ENCODE measurements around the gene SDSL. TPM values are rescaled to one million over a fixed set of nuclear protein-coding genes. Genes with fewer than 3 reads are reported as not detected.

The SDSL gene
- total and polyA plus RNA-seq, 2 of the 13 experiments (the other 11 are each of a cell fraction or from before 2014, with no cell fraction given): 1.2 to 1.7 TPM

- TF ChIP-seq ZBTB14 (CRISPR knock-in tag; IDR thresholded peaks at IDR 0.05): no peak
- no peak for TF ChIP-seq HDAC6 (IDR thresholded peaks at IDR 0.05; ENCODE audit: low read depth, low read length)
- no peak for TF ChIP-seq GABPA (IDR thresholded peaks at IDR 0.05; ENCODE audit: low read depth, low read length)
- TF ChIP-seq GABPA (CRISPR knock-in tag; IDR thresholded peaks at IDR 0.05; ENCODE audit: low read depth): no peak
- no peak for TF ChIP-seq ZNF7 (CRISPR knock-in tag; IDR thresholded peaks at IDR 0.05)
- TF ChIP-seq SRSF4 (IDR thresholded peaks at IDR 0.05; ENCODE audit: low read depth, low read length, poor library complexity, severe bottlenecking): no peak
- TF ChIP-seq USF2 (IDR thresholded peaks at IDR 0.05; ENCODE audit: low read depth, low read length): no peak
- TF ChIP-seq USF2 (CRISPR knock-in tag; IDR thresholded peaks at IDR 0.05; ENCODE audit: borderline replicate concordance): no peak
- no peak for TF ChIP-seq GZF1 (CRISPR knock-in tag; IDR thresholded peaks at IDR 0.05)
- no peak for TF ChIP-seq SRSF9 (IDR thresholded peaks at IDR 0.05; ENCODE audit: borderline replicate concordance, insufficient read depth, low read depth, low read length, poor library complexity, severe bottlenecking)
- no peak for TF ChIP-seq HBP1 (CRISPR knock-in tag; IDR thresholded peaks at IDR 0.05; ENCODE audit: low read depth)
- no peak for TF ChIP-seq ZNF629 (CRISPR knock-in tag; conservative IDR thresholded peaks at IDR 0.05)
- TF ChIP-seq ZNF512 (CRISPR knock-in tag; IDR thresholded peaks at IDR 0.05): no peak
- no peak for TF ChIP-seq HMGXB4 (CRISPR knock-in tag; IDR thresholded peaks at IDR 0.05; ENCODE audit: borderline replicate concordance in 1 of 2, low read depth in 1 of 2)
- TF ChIP-seq ZNF816 (CRISPR knock-in tag; IDR thresholded peaks at IDR 0.05; ENCODE audit: borderline replicate concordance): no peak
- TF ChIP-seq ZBTB4 (CRISPR knock-in tag; IDR thresholded peaks at IDR 0.05; ENCODE audit: borderline replicate concordance): no peak
Observed at GRCh38 chr12:113479590-113480335, 57.6 kb downstream of the SDSL start (continued).
